Adrenal gland (tissue), 12 donors: ENCODE measurements around the gene FIGLA. TPM values are rescaled to one million over a fixed set of nuclear protein-coding genes. Genes with fewer than 3 reads are reported as not detected.

ENCODE experiments used
- DNase-seq, 7 donors: peaks; one replicate each; pipeline ENCODE4 v3.0.0-alpha.2; 2019 to 2020
- H3K27ac ChIP-seq, 5 donors: fragments of 200-600 bp; sonication (generic) in 4 of 5; 1 replicate in 3 of 5; 2 replicates in 2 of 5; pipeline versions ENCODE4 v1.5.1 to v1.8.0; 2016 to 2020; ENCODE audit warnings: mild to moderate bottlenecking in 1 of 5
- H3K27me3 ChIP-seq: fragments of 200-600 bp; 2 replicates; pipeline ENCODE4 v1.8.0; 2021
- H3K36me3 ChIP-seq, 2 donors: fragments of 200-600 bp; replicated peaks in 1 of 2; 1 replicate in 1 of 2; 2 replicates in 1 of 2; pipeline versions ENCODE4 v1.5.1 to v1.8.0; 2018 to 2022
- H3K4me1 ChIP-seq, 2 donors: fragments of 200-600 bp; replicated peaks in 1 of 2; 1 replicate in 1 of 2; 2 replicates in 1 of 2; pipeline versions ENCODE4 v1.5.1 to v1.8.0; 2018 to 2021
- H3K4me3 ChIP-seq, 4 donors: fragments of 200-600 bp; sonication (generic) in 3 of 4; one replicate each; pipeline ENCODE4 v1.5.1; 2016 to 2018
- H3K9me3 ChIP-seq, 3 donors: fragments of 200-600 bp; sonication (generic) in 1 of 3; replicated peaks in 1 of 3; 1 replicate in 2 of 3; 2 replicates in 1 of 3; pipeline versions ENCODE4 v1.5.1 to v1.8.0; 2016 to 2021
- POLR2A ChIP-seq, 2 donors: fragments of 450-650 bp; IDR thresholded peaks; one replicate each; pipeline ENCODE4 v1.6.1; 2017; ENCODE audit warnings: antibody characterized with exemption in 2 of 2, mild to moderate bottlenecking in 2 of 2, moderate library complexity in 1 of 2
- WGBS, 4 donors: extraction: QIAGEN DNeasy Blood & Tissue Kit in 2 of 4; methylation state at CpG; one replicate each; pipeline versions ENCODE4 v1.1.5 to v1.1.7; 2013 to 2017; 5-methylcytosine and 5-hydroxymethylcytosine counted together
- intact Hi-C, 2 donors: fragments of 100-400 bp; cut with DNase I; formaldehyde crosslinking; loops; one replicate each; pipeline versions ENCODE4 v1.14.1 to v1.15.0; 2022 to 2023
- polyA plus RNA-seq, 3 donors: library from polyadenylated mRNA; stranded (reverse); fragments of 200-250 nt in 2 of 3; fragments of 350-450 nt in 1 of 3; fragmentation: Illumina TruSeq in 1 of 3; extraction: RNeasy Lipid Tissue Mini Kit (QIAGEN cat#74804) in 1 of 3; gene quantifications; one replicate each; pipeline ENCODE4 v1.2.3, GENCODE V29; 2013 to 2014
- total RNA-seq, 9 donors: library from RNA; depleted of rRNA in 4 of 9; stranded (reverse); fragments of >200 nt in 4 of 9; fragments of 120-200 nt in 1 of 9; fragmentation: NEBNext Ultra II Directional in 1 of 9; extraction: Animal tissue kit (Norgen Biotek cat#: 25700) in 1 of 9; gene quantifications; one replicate each; pipeline versions ENCODE4 v1.1.0 to v1.2.4, GENCODE V29; 2013 to 2023
- TF ChIP-seq, protein P1 (sequence below), 6 experiments: fragments of 450-650 bp in 4 of 6; fragments of 200-600 bp in 2 of 6; sonication (generic) in 1 of 6; IDR thresholded peaks; 1 replicate in 5 of 6; 2 replicates in 1 of 6; pipeline versions ENCODE4 v1.5.1 to v1.8.0; 2016 to 2021; ENCODE audit warnings: antibody characterized with exemption in 6 of 6, mild to moderate bottlenecking in 2 of 6, moderate library complexity in 1 of 6
- donor health status: healthy with polysubstance abuse.
- donor health status: Bipolar disorder and iron deficiency.
- donor health status: DM: yes; HTN: yes; CAD: no.
- donor health status: DM: no; HTN: no; CAD: no.
- donor health status: DM: no; HTN: no; CAD: no.
- donor health status: DM: yes; HTN: yes; CAD: no.

Gene FIGLA
- total and polyA plus RNA-seq, 12 donors, result not detected

DNA sequence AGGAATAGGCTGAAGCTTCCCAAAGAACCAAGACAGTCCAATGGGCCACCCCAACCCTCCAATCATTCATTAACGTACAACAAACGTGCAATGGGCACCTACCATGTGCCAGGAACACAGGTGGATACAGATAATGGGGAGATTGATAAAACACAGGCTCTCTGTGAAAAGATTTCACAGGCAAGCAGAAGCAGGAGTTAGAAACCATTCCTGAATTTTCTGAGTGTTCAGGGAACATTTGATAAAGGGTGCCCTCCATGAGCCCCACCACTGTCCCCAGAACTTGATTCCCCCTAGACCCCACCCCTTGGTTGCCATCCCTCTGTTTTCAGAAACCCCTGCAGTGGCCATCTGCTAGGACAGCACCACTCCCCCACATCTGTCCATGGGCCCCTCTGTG, 43.7 kb upstream of the FIGLA start:
- Histone ChIP-seq H3K4me1 (no peaks in the 10 kb centered on the region), H3K36me3 (no peaks in the 10 kb centered on the region), H3K27me3 (no peaks in the 10 kb centered on the region), H3K4me3 (no peak overlapping the region), H3K27ac (no peak overlapping the region), H3K9me3 (no peaks in the 10 kb centered on the region)
- TF ChIP-seq POLR2A (IDR thresholded peaks at IDR 0.05), result no peak
- TF ChIP-seq, protein P1, sequence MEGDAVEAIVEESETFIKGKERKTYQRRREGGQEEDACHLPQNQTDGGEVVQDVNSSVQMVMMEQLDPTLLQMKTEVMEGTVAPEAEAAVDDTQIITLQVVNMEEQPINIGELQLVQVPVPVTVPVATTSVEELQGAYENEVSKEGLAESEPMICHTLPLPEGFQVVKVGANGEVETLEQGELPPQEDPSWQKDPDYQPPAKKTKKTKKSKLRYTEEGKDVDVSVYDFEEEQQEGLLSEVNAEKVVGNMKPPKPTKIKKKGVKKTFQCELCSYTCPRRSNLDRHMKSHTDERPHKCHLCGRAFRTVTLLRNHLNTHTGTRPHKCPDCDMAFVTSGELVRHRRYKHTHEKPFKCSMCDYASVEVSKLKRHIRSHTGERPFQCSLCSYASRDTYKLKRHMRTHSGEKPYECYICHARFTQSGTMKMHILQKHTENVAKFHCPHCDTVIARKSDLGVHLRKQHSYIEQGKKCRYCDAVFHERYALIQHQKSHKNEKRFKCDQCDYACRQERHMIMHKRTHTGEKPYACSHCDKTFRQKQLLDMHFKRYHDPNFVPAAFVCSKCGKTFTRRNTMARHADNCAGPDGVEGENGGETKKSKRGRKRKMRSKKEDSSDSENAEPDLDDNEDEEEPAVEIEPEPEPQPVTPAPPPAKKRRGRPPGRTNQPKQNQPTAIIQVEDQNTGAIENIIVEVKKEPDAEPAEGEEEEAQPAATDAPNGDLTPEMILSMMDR (IDR thresholded peaks at IDR 0.05), result no peak
- WGBS, 4 donors, result 38 to 81% (median 75%) methylated on average over 2 of the region's 2 CpGs
- intact Hi-C loops, result no loop called here
- DNase-seq, result no peak

DNA sequence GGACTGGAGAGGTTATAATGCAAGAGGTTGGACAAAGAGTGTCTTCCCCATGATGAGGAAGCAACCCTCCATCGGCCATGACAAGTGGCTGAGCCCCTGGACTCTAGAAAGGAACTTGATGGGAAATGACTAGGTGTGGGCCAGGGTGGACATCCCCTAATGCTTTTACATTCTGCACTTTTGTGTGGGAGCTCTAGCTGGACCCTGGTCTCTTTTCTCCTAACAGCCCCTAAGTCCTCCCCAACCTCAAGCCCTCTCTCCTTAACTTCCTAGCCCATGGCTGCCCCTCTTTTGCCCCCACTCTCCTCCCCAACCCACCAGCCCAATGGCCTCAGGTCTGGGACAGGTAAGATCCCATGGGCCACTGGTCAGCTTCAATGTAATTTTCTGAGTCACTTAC, 42.8 kb upstream of the FIGLA start:
- intact Hi-C loops, result no loop called here
- Histone ChIP-seq H3K4me3 (no peak overlapping the region), H3K27ac (no peak overlapping the region), H3K9me3 (no peaks in the 10 kb centered on the region), H3K36me3 (no peaks in the 10 kb centered on the region), H3K4me1 (no peaks in the 10 kb centered on the region), H3K27me3 (no peaks in the 10 kb centered on the region)
- WGBS, 4 donors, result 46 to 76% (median 69%) methylated on average over 1 of the region's 1 CpG
- DNase-seq, result no peak
- TF ChIP-seq, protein P1 (IDR thresholded peaks at IDR 0.05), result no peak
- TF ChIP-seq POLR2A (IDR thresholded peaks at IDR 0.05), result no peak

DNA sequence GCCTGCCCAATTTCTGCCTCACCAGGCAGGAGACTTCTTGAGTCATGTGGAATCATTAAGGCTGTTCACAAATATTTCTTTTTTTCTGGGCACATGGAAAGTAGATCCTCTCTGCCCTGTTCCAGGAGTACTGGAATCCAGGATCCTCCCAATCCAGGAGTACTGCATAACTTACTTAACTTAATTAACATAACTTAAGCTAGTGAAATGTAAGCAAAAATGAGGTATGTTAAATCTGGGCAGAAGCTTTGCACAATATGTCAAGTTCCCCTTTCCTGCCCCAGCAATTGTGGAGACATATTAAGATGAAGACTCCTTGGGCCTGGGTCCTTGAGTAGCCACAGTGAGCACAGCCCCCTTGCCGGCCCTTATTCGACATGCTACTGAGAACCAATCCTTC, 41.9 kb upstream of the FIGLA start:
- H3K36me3 ChIP-seq, result no peaks in the 10 kb centered on the region
- no peak overlapping the region for H3K27ac ChIP-seq
- intact Hi-C loops, result no loop called here
- H3K4me3 ChIP-seq, result no peak overlapping the region
- 81 to 91% (median 87%) methylated on average over 2 of the region's 2 CpGs for WGBS, 4 donors
- H3K27me3 ChIP-seq, result no peaks in the 10 kb centered on the region
- TF ChIP-seq POLR2A (IDR thresholded peaks at IDR 0.05), result no peak
- TF ChIP-seq, protein P1 (IDR thresholded peaks at IDR 0.05), result no peak
- H3K4me1 ChIP-seq, result no peaks in the 10 kb centered on the region
- no peaks in the 10 kb centered on the region for H3K9me3 ChIP-seq
- no peak for DNase-seq

DNA sequence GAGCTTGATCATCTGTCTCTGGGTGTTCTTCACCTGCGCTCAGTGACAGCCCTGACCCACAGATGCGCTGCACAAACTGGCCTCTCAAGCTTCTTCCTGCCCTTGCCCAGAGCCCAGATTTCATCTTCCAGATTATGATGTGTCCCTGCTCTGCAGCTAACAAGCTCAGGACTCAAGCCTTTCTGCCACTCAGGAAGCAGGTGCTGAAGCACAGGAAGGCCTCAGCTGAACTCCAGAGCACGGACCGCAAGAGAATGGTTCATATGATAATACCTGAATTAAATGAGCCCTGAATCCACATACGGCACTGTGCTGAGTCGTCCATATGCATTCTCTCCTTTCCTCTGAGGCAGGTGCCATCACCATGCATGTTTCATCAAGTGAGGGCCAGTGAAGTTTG, 41.4 kb upstream of the FIGLA start:
- Histone ChIP-seq H3K27me3 (no peaks in the 10 kb centered on the region), H3K9me3 (no peaks in the 10 kb centered on the region), H3K36me3 (no peaks in the 10 kb centered on the region), H3K4me1 (no peaks in the 10 kb centered on the region), H3K27ac (no peak overlapping the region), H3K4me3 (no peak overlapping the region)
- no peak for DNase-seq
- TF ChIP-seq POLR2A (IDR thresholded peaks at IDR 0.05), result no peak
- TF ChIP-seq, protein P1 (IDR thresholded peaks at IDR 0.05), result no peak
- WGBS, 4 donors, result 62 to 83% (median 70%) methylated on average over 3 to 6 of the region's 6 CpGs
- intact Hi-C loops, result no loop called here
